Gastroesophageal sphincter (tissue), 4 donors: ENCODE measurements around the gene HNRNPA2B1. TPM values are rescaled to one million over a fixed set of nuclear protein-coding genes. Genes with fewer than 3 reads are reported as not detected.

ENCODE experiments used
- ATAC-seq: fragments of 150-250 bp; one replicate; pipeline ENCODE4 v1.9.1; 2016; ENCODE audit warnings: mild to moderate bottlenecking, moderate library complexity
- H3K27ac ChIP-seq, 4 donors: fragments of 200-600 bp; sonication (generic) in 3 of 4; 1 replicate in 3 of 4; 2 replicates in 1 of 4; pipeline ENCODE4 v1.5.1; 2016 to 2019
- H3K27me3 ChIP-seq: fragments of 200-600 bp; sonication (generic); one replicate; pipeline ENCODE4 v1.5.1; 2019
- H3K36me3 ChIP-seq, 2 donors: fragments of 200-600 bp; sonication (generic); one replicate each; pipeline ENCODE4 v1.5.1; 2019; ENCODE audit warnings: control low read depth in 1 of 2
- H3K4me1 ChIP-seq, 3 donors: fragments of 200-600 bp; sonication (generic); 1 replicate in 2 of 3; 2 replicates in 1 of 3; pipeline ENCODE4 v1.5.1; 2016 to 2019; ENCODE audit warnings: control low read depth in 2 of 3
- H3K4me3 ChIP-seq, 2 donors: fragments of 200-600 bp; sonication (generic); one replicate each; pipeline ENCODE4 v1.5.1; 2019; ENCODE audit warnings: mild to moderate bottlenecking in 1 of 2, moderate library complexity in 1 of 2
- H3K9me3 ChIP-seq, 3 donors: fragments of 200-600 bp; sonication (generic); one replicate each; pipeline ENCODE4 v1.5.1; 2017 to 2019; ENCODE audit warnings: control low read depth in 2 of 3
- CTCF ChIP-seq, 4 experiments: fragments of 200-600 bp in 2 of 4; fragments of 450-650 bp in 2 of 4; sonication (generic) in 1 of 4; IDR thresholded peaks; one replicate each; pipeline ENCODE4 v1.5.1; 2017 to 2019; ENCODE audit warnings: antibody characterized with exemption in 4 of 4, mild to moderate bottlenecking in 2 of 4, moderate library complexity in 2 of 4
- EP300 ChIP-seq: sonication (generic); formaldehyde crosslinking; IDR thresholded peaks from one replicate; pipeline ENCODE4 v1.6.1; 2017; ENCODE audit warnings: antibody characterized with exemption, mild to moderate bottlenecking
- POLR2A ChIP-seq, 2 donors: fragments of 450-650 bp; IDR thresholded peaks; one replicate each; pipeline ENCODE4 v1.6.1; 2017; ENCODE audit warnings: antibody characterized with exemption in 2 of 2, mild to moderate bottlenecking in 2 of 2, moderate library complexity in 1 of 2
- POLR2AphosphoS5 ChIP-seq: sonication (generic); formaldehyde crosslinking; IDR thresholded peaks from one replicate; pipeline ENCODE4 v1.6.1; 2017; ENCODE audit warnings: antibody characterized with exemption
- WGBS, 2 donors: methylation state at CpG; one replicate each; pipeline ENCODE4 v1.1.5; 2018; ENCODE audit warnings: low coverage in 1 of 2; 5-methylcytosine and 5-hydroxymethylcytosine counted together
- total RNA-seq, 4 donors: library from RNA; depleted of rRNA; stranded (reverse); fragments of >200 nt; gene quantifications; one replicate each; pipeline ENCODE4 v1.1.0, GENCODE V29; 2016

Gene HNRNPA2B1
- total RNA-seq, 4 donors from 2014 or later, result 171 to 210 (median 189) TPM

- Histone ChIP-seq H3K9me3 (no peaks in the 10 kb centered on the region), H3K4me1 (peaks cover 0 to 9% (median 0%) of the 10 kb centered on the region in 3 donors), H3K36me3 (no peaks in the 10 kb centered on the region), H3K27me3 (peaks cover 36% of the 10 kb centered on the region), H3K4me3 (no peak overlapping the region), H3K27ac (no peak overlapping the region)
- WGBS, 2 donors, result 67 to 77% methylated on average over 4 of the region's 4 CpGs
- no peak for ATAC-seq
- TF ChIP-seq POLR2A (IDR thresholded peaks at IDR 0.05) (no peak), EP300 (no peak), POLR2AphosphoS5 (no peak)
Observed at GRCh38 chr7:26157520-26158105, 42.9 kb downstream of the HNRNPA2B1 start.

GRCh38 chr7:26156451-26157420 is 43.8 kb downstream of the HNRNPA2B1 start:
- no peak overlapping the region for H3K4me3 ChIP-seq
- H3K4me1 ChIP-seq, result peaks cover 0 to 18% (median 0%) of the 10 kb centered on the region in 3 donors
- no peaks in the 10 kb centered on the region for H3K9me3 ChIP-seq
- no peak for TF ChIP-seq POLR2AphosphoS5
- TF ChIP-seq EP300, result no peak
- TF ChIP-seq CTCF (IDR thresholded peaks at IDR 0.05), result no peak
- no peak for TF ChIP-seq POLR2A (IDR thresholded peaks at IDR 0.05)
- no peak overlapping the region for H3K27ac ChIP-seq
- no peaks in the 10 kb centered on the region for H3K36me3 ChIP-seq
- no peak for ATAC-seq
- 56 to 68% methylated on average over 6 to 15 of the region's 20 CpGs for WGBS, 2 donors
- H3K27me3 ChIP-seq, result peaks cover 45% of the 10 kb centered on the region

GRCh38 chr7:26155531-26156375 is 44.8 kb downstream of the HNRNPA2B1 start:
- TF ChIP-seq POLR2AphosphoS5 (no peak), POLR2A (IDR thresholded peaks at IDR 0.05) (no peak), EP300 (no peak), CTCF (IDR thresholded peaks at IDR 0.05) (no peak)
- Histone ChIP-seq H3K27me3 (peaks cover 55% of the 10 kb centered on the region), H3K36me3 (no peaks in the 10 kb centered on the region), H3K27ac (no peak overlapping the region), H3K4me3 (no peak overlapping the region), H3K9me3 (no peaks in the 10 kb centered on the region), H3K4me1 (peaks cover 0 to 19% (median 0%) of the 10 kb centered on the region in 3 donors)
- 48 to 64% methylated on average over 5 to 8 of the region's 8 CpGs for WGBS, 2 donors
- ATAC-seq, result no peak

GRCh38 chr7:26153823-26154783 is 46.4 kb downstream of the HNRNPA2B1 start:
- no peak for ATAC-seq
- no peaks in the 10 kb centered on the region for H3K9me3 ChIP-seq
- no peak overlapping the region for H3K27ac ChIP-seq
- peaks cover 0 to 19% (median 0%) of the 10 kb centered on the region in 3 donors for H3K4me1 ChIP-seq
- TF ChIP-seq POLR2A (IDR thresholded peaks at IDR 0.05), result no peak
- no peak for TF ChIP-seq POLR2AphosphoS5
- no peak for TF ChIP-seq CTCF (IDR thresholded peaks at IDR 0.05)
- no peak for TF ChIP-seq EP300
- no peak overlapping the region for H3K4me3 ChIP-seq
- H3K36me3 ChIP-seq, result no peaks in the 10 kb centered on the region
- 53 to 61% methylated on average over 6 to 10 of the region's 15 CpGs for WGBS, 2 donors
- H3K27me3 ChIP-seq, result peaks cover 64% of the 10 kb centered on the region
